Fibroblast of lung (primary cell): ENCODE data around the gene CTBP2.

ENCODE experiments used
- EZH2 ChIP-seq: IDR thresholded peaks from 2 replicates; pipeline ENCODE4 v1.5.1; 2012; ENCODE audit warnings: low read length, control low read depth, mild to moderate bottlenecking; ENCODE audit errors: missing control alignments
- TF ChIP-seq, protein P1 (sequence below), 2 donors: IDR thresholded peaks in 1 of 2; conservative IDR thresholded peaks in 1 of 2; 1 replicate in 1 of 2; 2 replicates in 1 of 2; pipeline ENCODE4 v1.5.1; 2011 to 2012; ENCODE audit warnings: low read length in 2 of 2, control low read depth in 1 of 2, inconsistent platforms in 1 of 2, low read depth in 1 of 2, mild to moderate bottlenecking in 1 of 2

DNA sequence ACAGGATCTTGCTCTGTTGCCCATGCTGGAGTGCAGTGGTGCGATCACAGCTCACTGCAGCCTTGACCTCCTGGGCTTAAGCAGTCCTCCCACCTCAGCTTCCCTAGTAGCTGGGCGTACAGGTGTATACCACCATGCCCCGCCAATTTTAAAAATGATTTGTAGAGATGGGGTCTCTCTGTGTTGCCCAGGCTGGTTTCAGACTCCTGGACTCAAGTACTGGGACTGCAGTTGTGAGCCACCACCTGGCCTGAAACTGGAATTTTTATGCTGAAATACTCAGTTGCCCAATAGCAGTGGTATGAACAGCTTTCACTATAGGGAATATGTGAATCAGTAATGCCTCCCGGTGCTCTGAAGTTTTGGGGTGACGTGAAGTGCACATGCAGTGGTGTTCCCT lies 210.8 kb downstream of the CTBP2 start:
- TF ChIP-seq, protein P1, sequence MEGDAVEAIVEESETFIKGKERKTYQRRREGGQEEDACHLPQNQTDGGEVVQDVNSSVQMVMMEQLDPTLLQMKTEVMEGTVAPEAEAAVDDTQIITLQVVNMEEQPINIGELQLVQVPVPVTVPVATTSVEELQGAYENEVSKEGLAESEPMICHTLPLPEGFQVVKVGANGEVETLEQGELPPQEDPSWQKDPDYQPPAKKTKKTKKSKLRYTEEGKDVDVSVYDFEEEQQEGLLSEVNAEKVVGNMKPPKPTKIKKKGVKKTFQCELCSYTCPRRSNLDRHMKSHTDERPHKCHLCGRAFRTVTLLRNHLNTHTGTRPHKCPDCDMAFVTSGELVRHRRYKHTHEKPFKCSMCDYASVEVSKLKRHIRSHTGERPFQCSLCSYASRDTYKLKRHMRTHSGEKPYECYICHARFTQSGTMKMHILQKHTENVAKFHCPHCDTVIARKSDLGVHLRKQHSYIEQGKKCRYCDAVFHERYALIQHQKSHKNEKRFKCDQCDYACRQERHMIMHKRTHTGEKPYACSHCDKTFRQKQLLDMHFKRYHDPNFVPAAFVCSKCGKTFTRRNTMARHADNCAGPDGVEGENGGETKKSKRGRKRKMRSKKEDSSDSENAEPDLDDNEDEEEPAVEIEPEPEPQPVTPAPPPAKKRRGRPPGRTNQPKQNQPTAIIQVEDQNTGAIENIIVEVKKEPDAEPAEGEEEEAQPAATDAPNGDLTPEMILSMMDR (conservative IDR thresholded peaks at IDR 0.05 in 1 of 2, IDR thresholded peaks at IDR 0.05 in 1 of 2; ENCODE audit: low read depth in 1 of 2, low read length in 2 of 2): no peak
- TF ChIP-seq EZH2: no peak
